Activated naive CD4-positive, alpha-beta T cell treated with anti-CD3 and anti-CD28 coated beads for 36 hours (primary cell): ENCODE results near the gene LSM3. TPM values are rescaled to one million over a fixed set of nuclear protein-coding genes. Genes with fewer than 3 reads are reported as not detected.

Experiments
- CTCF ChIA-PET: fragments of 350-600 bp; sonication (Branson Sonifier 250); formaldehyde crosslinking; loops from one replicate; lab custom pipeline; 2021; ENCODE audit warnings: antibody characterized with exemption; lab: Charles Lee
- DNase-seq: peaks from one replicate; pipeline ENCODE4 v3.0.0-alpha.2; 2020
- H3K27ac Mint-ChIP-seq: one replicate; pipeline ENCODE4 v1.8.0; 2021; ENCODE audit warnings: mild to moderate bottlenecking, mixed read lengths
- H3K27me3 Mint-ChIP-seq: one replicate; pipeline ENCODE4 v1.8.0; 2021; ENCODE audit warnings: low read depth, mixed read lengths
- H3K36me3 Mint-ChIP-seq: one replicate; pipeline ENCODE4 v1.8.0; 2021; ENCODE audit warnings: low read depth, mixed read lengths
- H3K4me1 Mint-ChIP-seq: one replicate; pipeline ENCODE4 v1.8.0; 2021; ENCODE audit warnings: low read depth, mixed read lengths
- H3K4me3 Mint-ChIP-seq: one replicate; pipeline ENCODE4 v1.8.0; 2021; ENCODE audit warnings: mild to moderate bottlenecking, moderate library complexity, mixed read lengths
- H3K9me3 Mint-ChIP-seq: one replicate; pipeline ENCODE4 v1.8.0; 2021; ENCODE audit warnings: mixed read lengths
- intact Hi-C: fragments of 100-400 bp; cut with micrococcal nuclease; formaldehyde crosslinking; loops from one replicate; pipeline ENCODE4 v1.15.1; 2023
- total RNA-seq, 2 experiments: library from RNA; stranded (reverse); gene quantifications; one replicate each; pipeline ENCODE4 v1.2.3, GENCODE V29; 2021

Gene LSM3
- total RNA-seq, 2 experiments from 2014 or later, result 26.1 to 26.2 TPM

DNA sequence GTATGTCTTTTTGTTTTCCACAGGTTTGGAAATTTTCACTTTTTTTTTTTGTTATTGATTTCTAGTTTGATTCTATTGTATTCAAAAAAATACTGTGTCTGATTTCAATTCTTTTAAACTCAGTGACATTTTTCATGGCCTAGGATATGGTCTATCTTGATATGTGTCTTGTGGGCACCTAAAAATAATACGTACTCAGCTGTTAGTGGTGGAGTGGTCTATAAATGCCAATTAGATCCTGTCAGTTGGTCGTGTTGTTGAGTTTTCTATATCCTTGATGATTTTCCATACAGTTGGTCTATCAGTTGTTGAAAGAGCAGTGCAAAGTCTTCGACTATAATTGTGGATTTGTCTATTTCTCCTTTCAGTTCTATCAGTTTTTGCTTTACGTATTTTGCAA lies 61.7 kb downstream of the LSM3 start:
- no peaks in the 10 kb centered on the region for H3K36me3 Mint-ChIP-seq
- no peak for DNase-seq
- no peak overlapping the region for H3K4me3 Mint-ChIP-seq
- intact Hi-C loops, result no loop called here
- no peak overlapping the region for H3K27ac Mint-ChIP-seq
- no peaks in the 10 kb centered on the region for H3K27me3 Mint-ChIP-seq
- CTCF ChIA-PET, result interaction anchor here (0.7 kb wide), 1 partner anchor 895 kb away, joined by 4 read pairs; no protein-coding TSS in a partner anchor
- no peaks in the 10 kb centered on the region for H3K4me1 Mint-ChIP-seq
- no peaks in the 10 kb centered on the region for H3K9me3 Mint-ChIP-seq

DNA sequence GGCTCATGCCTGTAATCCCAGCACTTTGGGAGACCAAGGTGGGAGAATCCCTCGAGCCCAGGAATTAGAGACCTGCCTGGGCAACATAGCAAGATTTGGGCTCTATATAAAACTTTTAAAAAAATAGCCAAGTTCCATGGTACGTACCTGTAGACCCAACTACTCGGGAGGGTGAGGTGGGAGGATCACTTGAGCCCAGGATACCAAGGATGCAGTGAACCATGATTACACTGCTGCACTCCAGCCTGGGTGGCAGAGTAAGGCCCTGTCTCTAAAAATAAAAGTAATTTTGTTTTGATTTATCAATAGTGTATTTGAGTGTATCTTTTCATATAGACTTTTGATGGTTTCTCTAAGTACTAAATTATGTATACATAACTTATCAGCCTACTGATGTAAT lies 63.1 kb downstream of the LSM3 start:
- no peaks in the 10 kb centered on the region for H3K27me3 Mint-ChIP-seq
- H3K27ac Mint-ChIP-seq, result no peak overlapping the region
- H3K36me3 Mint-ChIP-seq, result no peaks in the 10 kb centered on the region
- no peak for DNase-seq
- intact Hi-C loops, result no loop called here
- CTCF ChIA-PET, result interaction anchor here (0.6 to 1.2 kb wide), 2 partner anchors 20 to 1690 kb away, joined by 3 read pairs; no protein-coding TSS in a partner anchor
- H3K4me3 Mint-ChIP-seq, result no peak overlapping the region
- H3K9me3 Mint-ChIP-seq, result no peaks in the 10 kb centered on the region
- H3K4me1 Mint-ChIP-seq, result no peaks in the 10 kb centered on the region

DNA sequence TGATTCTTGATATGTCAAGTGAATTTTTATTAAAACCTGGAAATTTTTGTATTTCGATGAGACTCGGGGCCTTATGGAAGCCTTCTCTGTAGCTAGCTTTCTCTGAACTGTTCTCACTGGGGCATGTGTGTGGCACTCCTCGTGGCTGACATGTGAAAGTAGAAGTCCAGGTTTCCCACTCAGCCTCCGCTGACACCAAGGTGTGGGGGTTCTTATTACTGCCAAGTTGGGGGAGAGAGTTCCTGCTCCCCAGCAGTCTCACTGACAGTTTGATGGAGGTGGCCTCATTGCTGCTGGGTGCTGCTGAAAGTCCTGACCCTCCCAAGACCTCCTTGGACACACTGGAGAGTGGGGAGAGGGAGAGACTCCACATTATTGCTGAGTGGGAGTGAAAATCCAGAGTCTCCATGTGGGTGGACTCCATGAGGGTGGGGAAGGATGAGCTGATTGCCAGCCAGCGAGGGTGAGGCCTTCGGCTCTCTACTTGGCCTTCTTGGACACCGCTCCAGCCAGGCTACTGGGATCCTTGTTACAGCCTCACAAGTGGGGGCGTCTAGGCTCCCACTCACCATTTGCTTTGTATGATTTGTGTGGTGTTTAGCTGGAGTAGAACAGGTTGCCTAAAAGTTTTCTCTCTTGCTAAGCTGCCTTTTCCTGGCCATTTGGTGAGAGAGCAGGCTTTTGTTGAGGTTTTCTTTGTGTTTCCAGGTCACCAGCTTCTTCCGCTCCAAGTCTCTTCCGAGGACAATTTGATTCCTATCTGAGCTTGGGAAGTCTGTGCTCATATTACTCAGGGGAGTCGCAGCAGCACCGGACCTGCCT lies 64.1 kb downstream of the LSM3 start:
- H3K27ac Mint-ChIP-seq, result no peak overlapping the region
- H3K9me3 Mint-ChIP-seq, result no peaks in the 10 kb centered on the region
- DNase-seq, result no peak
- H3K4me1 Mint-ChIP-seq, result no peaks in the 10 kb centered on the region
- H3K27me3 Mint-ChIP-seq, result no peaks in the 10 kb centered on the region
- intact Hi-C loops, result no loop called here
- CTCF ChIA-PET, result interaction anchor here (1.2 kb wide), 1 partner anchor 19 kb away, joined by 3 read pairs; no protein-coding TSS in a partner anchor
- H3K36me3 Mint-ChIP-seq, result no peaks in the 10 kb centered on the region
- no peak overlapping the region for H3K4me3 Mint-ChIP-seq

DNA sequence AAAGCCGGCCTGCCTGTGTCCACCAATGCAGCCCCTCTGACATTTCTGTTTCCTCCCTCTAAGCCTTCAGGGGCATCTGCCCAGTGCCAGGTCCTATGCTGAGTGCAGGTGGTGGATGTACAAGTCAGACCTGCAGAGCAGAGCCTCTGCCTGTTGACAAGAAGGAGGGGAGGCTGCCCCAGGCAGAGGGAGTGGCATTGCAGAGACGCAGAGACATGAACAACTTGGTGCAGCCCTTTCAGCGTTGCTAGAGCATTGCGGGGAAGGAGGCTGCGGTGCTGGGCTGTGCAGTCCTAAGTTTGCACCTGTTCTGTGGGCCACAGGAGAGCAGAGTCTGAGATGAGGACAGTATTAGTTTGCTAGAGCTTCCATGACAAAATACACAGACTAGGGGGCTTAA lies 65.2 kb downstream of the LSM3 start:
- CTCF ChIA-PET, result interaction anchor here (0.6 to 0.7 kb wide), 2 partner anchors 181 to 268 kb away, joined by 3 read pairs; no protein-coding TSS in a partner anchor
- no peaks in the 10 kb centered on the region for H3K36me3 Mint-ChIP-seq
- intact Hi-C loops, result no loop called here
- H3K27me3 Mint-ChIP-seq, result no peaks in the 10 kb centered on the region
- no peaks in the 10 kb centered on the region for H3K9me3 Mint-ChIP-seq
- H3K4me1 Mint-ChIP-seq, result no peaks in the 10 kb centered on the region
- no peak overlapping the region for H3K27ac Mint-ChIP-seq
- DNase-seq, result no peak
- H3K4me3 Mint-ChIP-seq, result no peak overlapping the region

DNA sequence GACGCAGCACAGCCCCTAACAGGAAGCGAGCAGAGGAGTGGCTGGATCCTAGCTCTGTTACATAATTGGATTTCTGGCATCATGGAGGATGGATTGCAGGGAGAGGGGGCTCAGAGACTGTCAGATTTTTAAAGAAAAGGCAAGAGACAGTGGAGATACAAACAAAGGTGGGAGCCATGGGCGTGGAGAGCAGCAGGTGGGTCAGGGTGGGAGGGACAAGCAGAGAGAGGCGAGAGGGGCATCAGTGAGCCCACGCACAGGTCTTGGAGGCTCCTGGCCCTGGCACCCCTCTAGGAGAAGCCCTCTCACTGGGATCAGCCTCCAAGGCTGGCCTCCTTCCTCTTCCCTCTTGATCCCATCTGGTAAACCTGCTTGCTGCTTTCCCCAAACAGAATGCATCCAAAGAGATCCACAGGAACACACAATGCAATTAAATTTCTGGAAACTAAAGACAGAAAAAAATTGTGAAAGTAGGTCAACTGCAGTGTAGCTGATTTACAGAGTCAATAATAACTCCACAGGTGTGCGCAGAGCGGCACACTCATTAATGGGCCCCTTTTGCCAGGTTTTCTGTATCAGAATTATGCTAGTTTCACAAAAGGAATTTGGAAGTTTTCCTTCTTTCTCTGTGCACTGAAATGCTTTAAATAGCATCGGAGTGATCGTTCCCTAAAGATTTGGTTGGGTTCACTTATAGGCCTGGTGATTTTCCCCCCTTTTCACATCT lies 66.1 kb downstream of the LSM3 start:
- H3K36me3 Mint-ChIP-seq, result no peaks in the 10 kb centered on the region
- intact Hi-C loops, result no loop called here
- no peak overlapping the region for H3K4me3 Mint-ChIP-seq
- no peaks in the 10 kb centered on the region for H3K9me3 Mint-ChIP-seq
- H3K27me3 Mint-ChIP-seq, result no peaks in the 10 kb centered on the region
- CTCF ChIA-PET, result no interaction called here
- H3K27ac Mint-ChIP-seq, result no peak overlapping the region
- no peak for DNase-seq
- no peaks in the 10 kb centered on the region for H3K4me1 Mint-ChIP-seq

- H3K27ac Mint-ChIP-seq, result no peak overlapping the region
- no peaks in the 10 kb centered on the region for H3K27me3 Mint-ChIP-seq
- no peak overlapping the region for H3K4me3 Mint-ChIP-seq
- no peaks in the 10 kb centered on the region for H3K9me3 Mint-ChIP-seq
- CTCF ChIA-PET, result no interaction called here
- no peaks in the 10 kb centered on the region for H3K4me1 Mint-ChIP-seq
- H3K36me3 Mint-ChIP-seq, result no peaks in the 10 kb centered on the region
- intact Hi-C loops, result no loop called here
- no peak for DNase-seq
Observed at GRCh38 chr3:14245248-14245639, 66.6 kb downstream of the LSM3 start.

DNA sequence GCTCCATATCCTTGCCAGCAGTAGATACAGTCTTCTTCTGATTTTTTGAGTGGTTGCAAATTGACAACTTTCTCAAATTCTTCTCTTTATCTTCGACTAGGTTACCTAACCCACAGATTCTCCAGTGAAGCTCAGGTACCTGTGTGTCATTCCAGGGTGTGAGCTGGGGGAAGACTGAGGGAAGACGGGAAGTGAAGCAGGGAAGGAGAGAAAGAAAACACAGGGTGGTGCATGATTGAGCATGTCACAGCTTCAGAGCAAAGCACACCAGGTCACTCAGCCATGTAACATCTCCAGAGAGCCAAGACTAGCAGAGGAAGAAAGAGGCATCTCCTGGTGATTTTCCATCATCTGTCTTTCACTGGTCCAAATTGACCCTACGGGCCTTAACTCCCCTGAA lies 67.2 kb downstream of the LSM3 start:
- Mint-ChIP-seq H3K4me3 (no peak overlapping the region), H3K36me3 (no peaks in the 10 kb centered on the region), H3K27me3 (no peaks in the 10 kb centered on the region), H3K4me1 (no peaks in the 10 kb centered on the region), H3K9me3 (no peaks in the 10 kb centered on the region), H3K27ac (no peak overlapping the region)
- CTCF ChIA-PET, result no interaction called here
- no peak for DNase-seq
- intact Hi-C loops, result no loop called here

DNA sequence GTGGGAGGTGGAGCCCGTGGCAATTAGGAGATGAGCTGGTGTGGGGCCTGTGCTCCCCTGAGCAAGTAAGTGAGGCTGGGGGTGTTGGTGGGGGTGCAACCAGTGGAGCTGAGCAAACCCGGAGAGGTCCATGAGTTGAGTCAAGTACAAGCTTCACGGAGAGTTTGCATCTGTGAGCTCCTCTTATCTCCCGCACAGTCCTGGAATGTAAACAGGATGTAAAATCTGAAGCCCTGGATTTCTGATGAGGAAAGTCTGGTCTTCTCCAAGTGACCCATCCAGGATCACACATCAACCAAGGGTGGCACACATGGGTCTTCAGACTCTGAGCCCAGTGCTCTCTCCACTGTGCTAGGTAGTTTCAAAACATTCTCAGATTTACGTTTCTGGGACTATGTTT lies 67.8 kb downstream of the LSM3 start:
- Mint-ChIP-seq H3K27me3 (no peaks in the 10 kb centered on the region), H3K27ac (no peak overlapping the region), H3K4me1 (no peaks in the 10 kb centered on the region), H3K4me3 (no peak overlapping the region), H3K36me3 (no peaks in the 10 kb centered on the region), H3K9me3 (no peaks in the 10 kb centered on the region)
- no peak for DNase-seq
- intact Hi-C loops, result no loop called here
- CTCF ChIA-PET, result no interaction called here

DNA sequence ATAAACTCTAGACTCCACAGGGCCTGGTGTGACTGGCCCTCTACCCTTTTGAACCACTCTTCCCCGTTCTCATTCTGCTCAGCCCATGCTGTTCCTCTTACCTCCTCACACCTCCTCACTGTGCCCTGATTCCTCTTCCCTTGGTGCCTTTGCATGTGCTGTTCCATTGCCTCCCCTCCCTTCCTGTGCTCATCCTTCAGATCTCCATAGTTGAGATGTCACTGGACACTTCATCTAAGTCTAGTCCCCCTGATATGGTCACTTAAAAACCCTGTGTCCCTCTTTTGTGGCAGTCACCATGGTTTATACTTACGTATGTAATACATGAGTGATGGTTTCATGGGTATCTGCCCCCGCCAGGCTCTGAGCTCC lies 69.8 kb downstream of the LSM3 start:
- CTCF ChIA-PET, result interaction anchor here (2.0 kb wide), 1 partner anchor 13 kb away, joined by 7 read pairs; no protein-coding TSS in a partner anchor
- Mint-ChIP-seq H3K27ac (no peak overlapping the region), H3K27me3 (no peaks in the 10 kb centered on the region), H3K9me3 (no peaks in the 10 kb centered on the region), H3K4me1 (no peaks in the 10 kb centered on the region), H3K36me3 (no peaks in the 10 kb centered on the region), H3K4me3 (no peak overlapping the region)
- intact Hi-C loops, result no loop called here
- DNase-seq, result no peak

- DNase-seq, result no peak
- intact Hi-C loops, result no loop called here
- no peak overlapping the region for H3K4me3 Mint-ChIP-seq
- no peaks in the 10 kb centered on the region for H3K36me3 Mint-ChIP-seq
- H3K4me1 Mint-ChIP-seq, result no peaks in the 10 kb centered on the region
- H3K27me3 Mint-ChIP-seq, result no peaks in the 10 kb centered on the region
- no peaks in the 10 kb centered on the region for H3K9me3 Mint-ChIP-seq
- CTCF ChIA-PET, result interaction anchor here (1.1 to 2.0 kb wide), 3 partner anchors 12 to 353 kb away, joined by 3 to 7 read pairs (median 7); no protein-coding TSS in a partner anchor
- no peak overlapping the region for H3K27ac Mint-ChIP-seq
Observed at GRCh38 chr3:14248849-14249523, 70.4 kb downstream of the LSM3 start.
